Measurements from ENCODE around the gene LAPTM5. TPM values are rescaled to one million over a fixed set of nuclear protein-coding genes. Genes with fewer than 3 reads are reported as not detected.

The LAPTM5 gene
- total and polyA plus RNA-seq, 10 of the 15 experiments (the other 5 are each of a cell fraction or from before 2014, with no cell fraction given) = 24.1 to 1,034 (median 687) TPM

GRCh38 chr1:30744060-30744756 lies 13.4 kb downstream of the LAPTM5 start:
- Histone ChIP-seq H3K9ac (ENCODE audit: control insufficient read depth, insufficient read depth, low read length) (peak overlapping the region; percentile 97), H3K4me1 (ENCODE audit: control insufficient read depth, insufficient read depth, low read length) (peaks cover 90% of the 10 kb centered on the region), H3K27ac (ENCODE audit: control insufficient read depth, insufficient read depth) (peak overlapping the region; percentile 93), H3K27me3 (replicated peaks in 1 of 2; ENCODE audit: control insufficient read depth in 2 of 2, insufficient read depth in 2 of 2, low read length in 1 of 2) (no peaks in the 10 kb centered on the region), H3K4me3 (peak overlapping the region; percentile 98), H3K4me2 (ENCODE audit: control insufficient read depth, insufficient read depth) (peak overlapping the region; percentile 75), H3K36me3 (ENCODE audit: control insufficient read depth in 2 of 2, insufficient read depth in 2 of 2, low read length in 1 of 2) (peaks cover 35 to 46% of the 10 kb centered on the region in 2 experiments), H4K20me1 (ENCODE audit: control insufficient read depth, insufficient read depth) (peaks cover 8% of the 10 kb centered on the region; the same call in 1 of the 2 replicates), H2AFZ (ENCODE audit: control insufficient read depth, low read depth, low read length) (no peak overlapping the region), H3K9me3 (replicated peaks; ENCODE audit: control insufficient read depth, insufficient read depth, low read length) (no peaks in the 10 kb centered on the region), H3K79me2 (ENCODE audit: control insufficient read depth, insufficient read depth, low read length) (peaks cover 94% of the 10 kb centered on the region)
- TSS peak; percentile 86 for BruUV-seq (replicated peaks)
- intact Hi-C loops (cut with micrococcal nuclease; ENCODE audit: unreplicated experiment) = loop anchor here (1.0 to 5.0 kb wide), 2 partner anchors 10 to 33 kb away; no protein-coding TSS in a partner anchor
- POLR2A ChIA-PET = interaction anchor here (0.6 to 22.5 kb wide), 7 partner anchors 11 to 35 kb away, joined by 3 to 741 read pairs (median 30); partner anchors contain the start of gene LAPTM5
- 0% methylated on average over 7 of the region's 7 CpGs for WGBS (ENCODE audit: insufficient coverage, insufficient replicate concordance, low lambda C conversion rate, missing lambda C conversion rate)
- CTCF ChIA-PET = interaction anchor here (0.9 to 16.5 kb wide), 13 partner anchors 11 to 167 kb away, joined by 4 to 161 read pairs (median 13); partner anchors contain the start of genes LAPTM5 and MATN1
- DNase-seq (ENCODE audit: low read depth, low spot score) (no peak), FAIRE-seq (peak; percentile 75), ATAC-seq (peak; percentile 27)
- SMC1A ChIA-PET (ENCODE audit: uncharacterized antibody, unreplicated experiment) = interaction anchor here (0.9 to 24.8 kb wide), 6 partner anchors 15 to 37 kb away, joined by 3 to 556 read pairs (median 126); partner anchors contain the start of genes LAPTM5 and MATN1
- in situ Hi-C loops (cut with MboI) = no loop called here
- RAD21 ChIA-PET (ENCODE audit: unreplicated experiment) = interaction anchor here (0.8 to 14.8 kb wide), 12 partner anchors 12 to 168 kb away, joined by 3 to 462 read pairs (median 6); partner anchors contain the start of gene LAPTM5
- TF ChIP-seq ELK1 (IDR thresholded peaks at IDR 0.05; ENCODE audit: low read depth, low read length) (no peak), YY1 (IDR thresholded peaks at IDR 0.05; ENCODE audit: low read depth, low read length) (no peak), CREB1 (IDR thresholded peaks at IDR 0.05; ENCODE audit: low read depth) (no peak), ZNF207 (IDR thresholded peaks at IDR 0.05; ENCODE audit: borderline replicate concordance) (peak; percentile 19; the same call in 1 of the 2 replicates), CREM (IDR thresholded peaks at IDR 0.05; ENCODE audit: low read depth) (peak; percentile 41; the same call in 1 of the 2 replicates), SMC3 (IDR thresholded peaks at IDR 0.05; ENCODE audit: borderline replicate concordance, low read length) (no peak), E2F4 (IDR thresholded peaks at IDR 0.05; ENCODE audit: low read depth, low read length) (no peak), ZNF217 (IDR thresholded peaks at IDR 0.05) (peak; percentile 78), ATF2 (IDR thresholded peaks at IDR 0.05; ENCODE audit: low read length) (no peak), JUNB (IDR thresholded peaks at IDR 0.05) (no peak), IRF3 (IDR thresholded peaks at IDR 0.05) (no peak), EP300 (IDR thresholded peaks at IDR 0.05; ENCODE audit: borderline replicate concordance in 1 of 2, control insufficient read depth in 1 of 2, low read depth in 2 of 2, low read length in 2 of 2) (no peak), IKZF1 (conservative IDR thresholded peaks at IDR 0.05) (peak; percentile 55; the same call in 1 of the 2 replicates), BACH1 (IDR thresholded peaks at IDR 0.05; ENCODE audit: borderline replicate concordance) (0 out of 2 replicates have a peak, but pooled peaks have one; percentile 31), TCF3 (IDR thresholded peaks at IDR 0.05; ENCODE audit: borderline replicate concordance, insufficient read depth, low read depth, low read length) (peak; percentile 43; the same call in 1 of the 2 replicates), PML (IDR thresholded peaks at IDR 0.05; ENCODE audit: low read length) (no peak), SREBF1 (IDR thresholded peaks at IDR 0.05; ENCODE audit: low read length) (no peak), FOXK2 (IDR thresholded peaks at IDR 0.05) (no peak), IRF4 (IDR thresholded peaks at IDR 0.05; ENCODE audit: low read depth, low read length) (no peak)

All from GM12878 (cell line).